Stomach (tissue), 4 donors: ENCODE results near the gene GDF15.

Source experiments
- CTCF ChIP-seq, 7 experiments: fragments of 450-650 bp in 4 of 7; fragments of 200-600 bp in 3 of 7; sonication (generic) in 3 of 7; IDR thresholded peaks; one replicate each; pipeline ENCODE4 v1.5.1; 2016 to 2019; ENCODE audit warnings: antibody characterized with exemption in 7 of 7, control low read depth in 2 of 7, mild to moderate bottlenecking in 1 of 7
- EP300 ChIP-seq: sonication (generic); formaldehyde crosslinking; IDR thresholded peaks from one replicate; pipeline ENCODE4 v1.6.1; 2017; ENCODE audit warnings: antibody characterized with exemption

GRCh38 chr19:18421371-18421959 is 35.5 kb downstream of the GDF15 start:
- TF ChIP-seq EP300 (no peak), CTCF (IDR thresholded peaks at IDR 0.05) (no peak)
